AML-193 (cell line): ENCODE data around the gene SLC25A31.

ENCODE experiments used
- DNase-seq, 2 experiments: peaks; one replicate each; lab custom pipeline; 2025; lab: John Stamatoyannopoulos, UW

SLC25A31 gene

DNA sequence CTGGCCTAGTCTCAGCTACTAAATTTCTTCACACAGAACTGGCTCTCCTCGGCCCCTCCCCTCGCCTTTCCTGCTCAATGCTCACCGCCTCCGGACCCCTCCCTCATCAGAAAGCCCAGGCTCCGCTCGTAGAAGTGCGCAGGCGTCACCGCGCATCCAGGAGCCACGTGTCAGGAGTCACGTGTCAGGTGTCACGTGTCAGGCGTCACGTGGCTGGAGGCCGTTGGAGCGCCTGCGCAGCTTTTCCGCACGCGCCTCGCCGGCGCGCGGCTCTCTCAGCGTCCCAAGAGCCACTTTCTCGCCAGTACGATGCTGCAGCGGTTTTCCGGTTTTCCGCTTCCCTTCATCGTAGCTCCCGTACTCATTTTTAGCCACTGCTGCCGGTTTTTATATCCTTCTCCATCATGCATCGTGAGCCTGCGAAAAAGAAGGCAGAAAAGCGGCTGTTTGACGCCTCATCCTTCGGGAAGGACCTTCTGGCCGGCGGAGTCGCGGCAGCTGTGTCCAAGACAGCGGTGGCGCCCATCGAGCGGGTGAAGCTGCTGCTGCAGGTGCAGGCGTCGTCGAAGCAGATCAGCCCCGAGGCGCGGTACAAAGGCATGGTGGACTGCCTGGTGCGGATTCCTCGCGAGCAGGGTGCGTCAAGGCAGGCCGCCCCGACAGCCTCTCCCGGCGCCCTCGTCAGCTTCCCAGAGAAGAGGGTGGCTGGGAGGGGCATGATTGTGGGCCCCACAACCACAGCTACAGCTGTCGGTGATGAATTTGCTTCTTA is at the start of gene SLC25A31:
TSS of gene SLC25A31 (plus strand) at position 259 of the 772 bp plus-strand sequence. CDS start at position 405, 146 bp downstream.
- no peak for DNase-seq

DNA sequence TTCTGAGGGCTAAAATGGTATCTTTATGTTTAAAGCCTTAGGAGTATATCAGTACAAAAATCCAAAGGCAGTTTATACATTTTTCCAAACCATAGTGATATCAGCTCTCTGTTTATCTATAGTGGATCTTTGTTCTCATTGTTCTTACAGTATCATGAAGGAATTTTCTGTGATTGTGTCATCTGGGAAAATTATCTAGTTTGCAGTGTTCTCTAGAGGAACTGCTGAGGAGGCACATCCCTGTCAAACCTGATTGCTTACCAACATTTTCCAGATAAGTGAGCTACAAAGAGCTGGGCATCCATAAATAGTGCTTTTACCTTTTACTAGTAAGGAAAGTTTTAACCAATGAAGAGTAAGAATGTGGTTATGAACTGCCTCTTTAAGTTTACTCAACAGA is 44.9 kb upstream of the SLC25A31 start:
- DNase-seq = no peak

DNA sequence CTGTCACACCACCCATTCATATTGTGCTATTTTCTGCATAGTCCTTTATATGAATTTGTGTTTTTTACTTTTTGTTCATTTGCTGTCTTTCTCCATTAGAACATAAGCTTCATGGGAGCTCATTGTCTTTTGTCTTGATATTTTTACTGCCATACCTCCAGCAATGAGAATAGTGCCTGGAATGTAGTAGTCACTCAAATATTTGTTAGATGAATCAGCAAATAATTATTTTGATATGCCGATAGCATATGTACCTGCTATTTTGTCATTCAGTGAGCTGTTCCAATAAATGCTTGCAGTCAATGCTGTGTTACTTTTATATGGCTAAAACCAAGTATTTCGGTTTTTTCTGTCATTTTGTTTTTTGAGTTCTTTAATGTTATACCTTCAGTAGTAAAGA is 43.5 kb upstream of the SLC25A31 start:
- DNase-seq = no peak

DNA sequence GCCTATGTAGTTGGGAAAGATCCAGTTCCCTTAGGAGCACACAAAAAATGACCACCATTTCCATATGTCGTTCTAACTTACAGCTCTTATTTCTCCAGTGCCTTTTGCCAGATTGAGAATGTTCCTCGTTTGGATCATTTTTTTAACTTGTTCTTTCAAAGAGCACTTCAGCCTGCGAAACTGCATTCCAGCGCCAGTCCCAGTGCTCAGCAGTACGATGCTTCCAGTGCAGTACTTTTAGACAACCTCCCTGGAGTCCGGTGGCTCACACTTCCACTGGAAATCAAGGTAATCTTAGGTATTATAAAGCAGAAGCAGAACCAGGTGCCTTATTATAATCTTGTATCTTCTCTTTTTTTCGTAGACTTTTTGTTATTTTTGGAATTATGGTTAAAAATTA is 42.6 kb upstream of the SLC25A31 start:
- no peak for DNase-seq

DNA sequence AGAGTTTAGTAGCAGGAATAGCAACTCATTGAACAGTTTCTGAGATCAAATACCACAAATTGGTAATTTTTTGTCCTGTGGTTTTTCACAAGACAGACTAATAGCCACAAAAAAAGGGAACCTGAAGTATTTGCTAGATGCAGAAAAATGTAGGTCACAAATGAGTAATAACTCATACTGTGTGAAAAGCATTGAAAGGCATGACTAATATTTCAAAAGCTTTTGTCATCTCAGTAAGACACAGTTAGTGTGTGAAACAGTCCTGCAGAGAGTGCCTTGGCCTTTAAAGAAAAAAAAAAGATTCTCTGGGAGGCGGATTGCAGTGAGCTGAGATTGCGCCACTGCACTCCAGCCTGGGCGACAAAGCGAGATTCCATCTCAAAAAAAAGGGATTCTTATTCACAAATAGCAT is 31.4 kb upstream of the SLC25A31 start:
- DNase-seq = peak; percentile 10 to 26

DNA sequence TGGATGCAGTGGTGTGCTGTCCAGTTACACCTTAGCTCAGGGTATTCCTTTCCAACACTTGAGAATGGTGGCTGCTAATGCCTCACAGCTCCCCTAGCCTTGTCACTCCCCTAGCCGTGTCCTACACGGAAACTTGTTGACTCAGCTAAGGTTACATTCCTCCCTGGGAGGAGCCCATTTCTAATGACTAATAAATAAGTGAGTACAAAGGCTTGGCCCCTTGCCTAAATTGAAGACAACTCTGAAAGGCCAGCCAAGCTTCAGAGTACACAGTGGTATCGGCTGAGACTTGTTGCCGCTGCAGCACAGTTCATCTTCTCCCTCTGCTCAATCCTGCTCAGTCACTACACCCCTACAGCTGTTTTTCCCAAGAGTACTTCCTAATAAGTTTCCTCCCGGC is 21.2 kb upstream of the SLC25A31 start:
- DNase-seq = no peak

DNA sequence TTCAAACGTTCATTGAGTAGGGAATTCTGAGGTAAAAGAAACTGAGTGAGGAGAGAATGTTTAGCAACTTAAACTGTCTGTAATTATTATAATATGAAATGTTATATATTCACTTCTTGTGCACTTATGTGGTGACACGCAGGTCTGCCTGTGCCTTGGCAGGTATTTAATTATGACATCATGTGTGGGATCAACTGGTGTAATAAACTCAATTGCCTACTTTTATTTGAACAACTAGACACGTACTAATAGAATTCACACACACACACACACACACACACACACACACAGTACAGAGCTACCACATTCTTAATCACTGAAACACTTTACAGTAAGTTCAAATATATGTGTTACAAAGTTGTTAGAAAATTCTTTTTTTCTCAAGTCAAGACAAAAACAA is 20.7 kb upstream of the SLC25A31 start:
- no peak for DNase-seq

DNA sequence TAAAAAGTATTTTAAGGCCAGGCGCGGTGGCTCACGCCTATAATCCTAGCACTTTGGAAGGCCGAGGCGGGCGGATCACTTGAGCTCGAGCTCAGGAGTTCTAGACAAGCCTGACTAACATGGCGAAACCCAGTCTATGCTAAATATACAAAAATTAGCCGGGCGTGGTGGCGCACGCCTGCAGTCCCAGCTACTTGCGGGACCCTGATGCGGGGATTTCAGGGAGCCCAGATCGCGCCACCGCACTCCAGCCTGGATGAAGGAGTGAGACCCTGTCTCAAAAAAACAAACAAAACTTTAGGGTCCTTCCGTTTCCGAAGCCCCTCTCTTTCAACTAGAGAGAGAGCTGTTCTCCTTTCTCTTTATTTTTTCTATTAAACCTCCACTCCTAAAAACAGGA is 1.2 kb downstream of the SLC25A31 start:
- no peak for DNase-seq

DNA sequence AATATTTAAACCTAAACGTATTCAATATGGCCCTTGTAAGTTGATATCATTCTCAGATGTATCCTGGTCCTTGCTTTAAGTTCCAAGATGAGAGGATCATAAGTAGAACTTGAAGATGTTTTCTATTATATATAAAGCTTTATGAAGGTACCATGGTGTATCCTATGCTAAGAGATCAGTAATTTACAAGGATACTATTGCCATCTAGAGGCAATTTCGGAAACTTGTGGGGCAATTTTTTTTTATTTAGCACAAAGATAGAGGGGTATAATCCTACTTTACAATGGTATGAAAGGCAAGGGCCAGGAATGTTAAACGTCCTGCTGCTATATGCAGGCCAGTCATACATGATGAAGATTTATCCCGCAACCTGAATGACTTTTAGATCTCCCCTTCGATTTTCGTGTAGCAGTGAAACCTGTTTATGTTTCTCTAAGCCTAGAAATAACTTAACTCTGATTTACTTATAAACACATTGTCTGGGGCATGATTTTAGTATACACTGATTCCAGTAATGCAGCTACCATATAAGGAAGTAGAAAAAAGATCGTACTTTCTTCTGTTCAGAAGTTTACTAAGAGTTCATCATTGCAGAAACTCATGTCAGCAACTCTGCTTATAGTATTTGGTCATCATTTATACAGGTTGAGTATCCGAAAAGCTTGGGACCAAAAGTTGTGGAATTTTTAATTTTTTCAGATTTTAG is 2.6 kb downstream of the SLC25A31 start:
- peak; percentile 38 to 50 for DNase-seq

DNA sequence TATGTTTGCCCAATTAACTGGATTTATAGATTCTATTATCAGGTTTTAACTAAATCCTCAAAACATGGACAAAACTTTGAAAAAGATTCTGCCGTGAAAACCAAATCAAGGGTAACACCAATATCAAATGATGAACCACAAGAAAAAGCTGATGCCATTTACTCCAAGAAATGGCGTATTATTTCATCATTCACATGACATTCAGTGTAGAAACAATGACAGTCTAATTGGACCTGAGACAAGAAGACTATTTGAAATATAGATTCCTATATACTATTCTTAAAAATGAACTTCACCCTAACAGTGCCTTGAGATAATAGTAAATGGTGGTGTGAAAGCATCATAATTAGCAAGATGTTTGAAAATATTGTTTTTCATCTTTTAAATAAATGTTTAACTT is 4.8 kb downstream of the SLC25A31 start:
- DNase-seq = no peak

DNA sequence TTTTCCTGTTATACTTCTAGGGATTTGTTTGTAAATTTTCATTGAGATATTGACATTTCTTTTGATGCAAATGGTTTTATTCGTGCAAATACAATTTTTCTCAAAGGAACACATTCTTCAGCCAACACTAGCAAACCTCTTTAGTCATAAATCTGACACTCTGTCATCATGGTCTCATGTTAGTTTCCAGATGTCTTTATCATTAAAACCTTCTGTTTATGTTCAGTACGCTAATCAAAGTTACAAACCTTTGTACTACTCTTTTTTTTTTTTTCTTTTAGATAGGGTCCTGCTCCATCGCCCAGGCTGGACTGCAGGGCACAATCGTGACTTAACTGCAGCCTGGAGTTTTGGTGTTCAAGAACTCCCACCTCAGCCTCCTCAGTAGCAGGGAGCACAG is 7.1 kb downstream of the SLC25A31 start:
- no peak for DNase-seq

DNA sequence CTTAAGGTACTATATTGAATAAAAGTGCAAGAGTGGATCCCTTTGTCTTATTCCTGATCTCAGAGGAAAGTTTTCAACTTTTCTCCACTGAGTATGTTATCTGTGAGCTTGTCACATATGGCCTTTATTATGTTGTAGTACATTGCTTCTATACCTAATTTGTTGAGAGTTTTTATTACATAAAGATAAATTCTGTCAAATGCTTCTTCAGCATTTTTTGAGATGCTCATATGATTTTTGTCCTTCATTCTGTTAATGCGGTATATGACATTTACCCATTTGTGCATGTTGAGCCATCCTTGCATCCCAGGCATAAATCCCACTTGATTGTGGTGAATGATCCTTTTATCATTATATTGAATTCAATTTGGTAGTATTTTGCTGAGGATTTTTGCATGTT is 11.0 kb downstream of the SLC25A31 start:
- DNase-seq = no peak

DNA sequence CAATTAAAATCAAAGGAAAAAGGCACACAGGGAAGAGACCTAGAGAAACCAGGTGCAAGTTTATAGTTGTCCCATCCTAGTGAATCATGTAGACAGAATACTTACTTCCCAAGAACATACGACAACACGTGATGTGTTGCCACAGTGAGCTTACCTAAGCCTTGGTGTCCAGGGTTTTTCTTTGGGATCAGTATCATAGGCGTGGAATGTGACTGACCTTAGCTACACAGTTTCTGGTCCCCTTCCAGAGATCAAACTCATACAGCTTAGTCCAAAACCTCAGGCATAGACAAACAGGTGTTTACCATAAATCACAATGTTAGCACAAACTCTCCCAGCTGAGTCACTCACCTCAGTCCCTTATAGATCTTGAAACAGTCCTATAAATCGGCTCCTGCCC is 17.7 kb downstream of the SLC25A31 start:
- DNase-seq = no peak

DNA sequence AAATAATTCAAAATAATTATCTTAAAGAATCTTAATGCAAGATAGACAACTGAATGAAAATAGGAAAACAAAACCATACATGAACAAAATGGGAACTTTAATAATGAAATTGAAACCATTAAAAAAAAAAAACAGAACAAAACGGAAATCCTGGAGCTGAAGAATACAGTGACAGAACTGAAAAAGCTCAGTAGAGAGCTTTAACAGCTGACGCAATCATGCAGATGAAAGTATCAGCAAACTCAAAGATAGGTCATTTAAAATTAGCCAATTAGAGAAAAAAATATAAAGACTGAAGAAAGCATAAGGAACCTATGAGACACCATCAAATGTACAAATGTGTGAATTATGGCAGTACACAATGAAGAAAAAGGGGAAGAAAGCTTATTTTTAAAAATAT is 18.8 kb downstream of the SLC25A31 start:
- DNase-seq = no peak

DNA sequence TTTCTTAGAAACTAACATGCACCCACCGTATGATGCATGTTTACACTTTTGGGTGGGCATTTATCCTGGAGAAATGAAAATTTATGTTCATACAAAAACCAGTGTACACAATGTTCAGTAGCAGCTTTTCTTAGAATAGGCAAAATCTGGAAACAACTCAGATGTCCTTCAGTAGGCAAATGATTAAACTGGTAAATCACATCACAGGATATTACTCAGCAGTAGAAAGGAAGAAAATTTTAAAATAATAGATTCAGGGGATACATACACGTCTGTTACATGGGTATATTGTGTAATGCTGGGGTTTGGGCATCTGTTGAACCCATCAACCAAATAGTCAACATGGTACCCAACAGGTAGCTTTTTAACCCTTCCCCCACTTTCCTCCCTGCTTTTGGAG is 26.7 kb downstream of the SLC25A31 start:
- DNase-seq = no peak

DNA sequence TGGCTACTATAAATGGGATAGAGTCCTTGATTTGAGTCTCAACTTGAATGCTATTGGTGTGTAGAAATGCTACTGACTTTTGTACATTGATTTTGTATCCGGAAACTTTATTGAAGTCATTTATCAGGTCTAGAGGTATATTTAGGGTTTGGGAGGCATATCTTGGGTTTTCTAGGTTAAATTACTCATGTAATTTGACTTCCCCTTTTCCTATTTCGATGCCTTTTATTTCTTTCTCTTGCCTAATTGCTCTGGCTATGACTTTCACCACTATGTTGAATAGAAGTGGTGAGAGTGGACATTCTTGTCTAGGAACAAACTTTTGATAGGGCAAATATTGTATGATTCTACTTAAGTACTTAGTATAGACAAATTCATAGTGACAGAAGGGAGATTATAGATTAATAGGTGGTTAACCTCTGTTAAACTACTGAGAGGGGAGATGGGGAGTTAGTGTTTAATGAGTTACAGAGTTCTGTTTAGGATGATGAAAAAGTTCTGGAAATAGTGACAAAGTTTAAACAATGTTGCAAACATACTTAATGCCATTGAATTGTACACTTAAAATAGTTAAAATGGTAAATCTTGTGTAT is 29.1 kb downstream of the SLC25A31 start:
- DNase-seq = no peak

DNA sequence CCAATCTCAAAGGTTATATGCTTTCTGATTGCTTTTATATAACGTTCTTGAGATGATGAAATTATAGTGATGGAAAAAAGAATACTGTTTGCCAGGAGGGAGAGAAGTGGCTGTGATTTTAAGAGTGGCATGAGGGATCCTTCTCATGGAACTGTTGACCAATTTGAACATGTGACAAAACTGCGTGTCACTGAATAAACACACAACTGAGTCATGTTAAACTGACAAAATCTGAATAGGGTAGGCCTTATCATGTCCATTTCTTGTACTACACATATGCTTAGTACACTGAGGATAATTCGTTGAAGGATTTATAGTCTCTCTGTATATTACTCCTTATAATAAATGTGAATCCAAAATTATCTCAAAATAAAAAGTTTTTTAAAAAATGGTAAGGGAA is 29.7 kb downstream of the SLC25A31 start:
- DNase-seq = no peak

DNA sequence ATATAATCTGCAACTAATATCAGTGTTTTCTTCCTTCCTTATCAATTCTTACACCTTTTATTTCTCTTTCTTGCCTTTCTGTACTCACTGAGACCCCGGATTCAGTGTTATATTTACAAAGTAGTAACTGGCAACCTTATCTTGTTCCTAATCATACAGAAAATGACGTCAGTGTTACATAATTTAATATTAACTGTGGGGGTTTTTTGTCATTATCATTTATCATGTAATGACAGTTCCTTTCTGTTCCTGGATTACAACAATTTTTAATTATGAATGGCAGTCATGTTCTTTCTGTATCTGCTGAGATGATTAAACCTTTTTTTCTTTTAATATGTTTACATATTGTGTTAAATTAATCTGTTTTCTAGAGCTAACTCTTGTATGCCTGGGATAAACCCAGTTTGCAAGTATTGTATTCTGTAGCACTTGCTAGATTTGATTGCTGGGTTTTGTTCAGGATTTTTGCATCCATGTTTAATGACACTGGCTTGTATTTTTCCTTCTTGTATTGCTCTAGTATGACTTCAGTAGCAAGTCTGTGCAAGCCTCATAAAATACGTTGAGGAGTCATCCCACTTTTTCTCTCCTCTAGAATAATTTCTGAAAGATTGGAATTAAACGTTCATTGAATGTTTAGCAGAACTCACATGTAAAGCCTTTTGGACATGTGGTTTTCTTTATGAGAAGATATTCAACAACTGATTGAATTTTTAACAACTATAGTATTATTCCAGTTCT is 41.5 kb downstream of the SLC25A31 start:
- no peak for DNase-seq

DNA sequence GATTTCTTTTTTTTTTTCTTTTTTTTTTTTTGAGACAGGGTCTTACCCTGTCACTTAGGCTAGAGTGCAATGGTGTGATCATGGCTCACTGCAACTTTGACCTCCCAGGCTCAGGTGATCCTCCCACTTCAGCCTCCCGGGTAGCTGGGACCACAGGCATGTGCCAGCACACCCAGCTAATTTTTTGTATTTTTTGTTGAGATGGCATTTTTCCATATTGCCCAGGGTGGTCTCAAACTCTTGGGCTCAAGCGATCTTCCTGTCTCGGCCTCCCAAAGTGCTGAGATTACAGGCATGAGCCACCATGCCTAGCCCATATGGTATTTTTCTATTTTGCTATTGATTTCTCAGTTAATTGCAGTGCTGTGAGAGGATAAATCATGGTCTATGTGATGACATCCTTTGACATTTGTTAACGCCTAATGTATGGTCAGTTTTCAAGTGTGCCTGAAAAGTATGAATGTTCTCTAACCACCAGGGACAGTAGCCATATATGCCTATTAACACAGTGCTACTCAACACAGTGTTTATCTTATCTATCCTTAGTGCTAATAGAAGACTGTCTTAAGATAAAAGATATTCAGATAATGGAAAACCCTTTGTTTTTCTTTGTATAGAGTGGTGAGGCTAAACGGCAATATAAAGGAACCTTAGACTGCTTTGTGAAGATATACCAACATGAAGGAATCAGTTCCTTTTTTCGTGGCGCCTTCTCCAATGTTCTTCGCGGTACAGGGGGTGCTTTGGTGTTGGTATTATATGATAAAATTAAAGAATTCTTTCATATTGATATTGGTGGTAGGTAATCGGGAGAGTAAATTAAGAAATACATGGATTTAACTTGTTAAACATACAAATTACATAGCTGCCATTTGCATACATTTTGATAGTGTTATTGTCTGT is 42.8 kb downstream of the SLC25A31 start:
- no peak for DNase-seq

DNA sequence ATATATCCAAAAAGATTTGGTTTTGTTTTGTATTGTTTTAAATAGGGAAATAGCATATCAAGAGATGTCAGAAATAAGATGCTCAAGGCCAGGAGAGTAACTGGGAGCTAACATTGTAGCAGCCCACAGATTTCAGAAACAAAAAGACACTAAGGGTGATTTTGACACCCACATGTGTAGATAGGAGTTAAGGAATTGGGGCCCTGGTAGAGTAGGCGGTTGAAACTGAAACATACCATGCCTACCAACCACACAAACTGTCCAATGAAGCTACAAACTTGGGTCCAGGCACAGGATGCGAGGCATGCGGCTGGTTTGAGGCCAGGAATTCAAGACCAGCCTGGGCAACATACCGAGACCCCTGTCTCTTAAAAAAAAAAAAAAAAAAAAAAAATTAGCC is 45.6 kb downstream of the SLC25A31 start:
- DNase-seq = no peak

DNA sequence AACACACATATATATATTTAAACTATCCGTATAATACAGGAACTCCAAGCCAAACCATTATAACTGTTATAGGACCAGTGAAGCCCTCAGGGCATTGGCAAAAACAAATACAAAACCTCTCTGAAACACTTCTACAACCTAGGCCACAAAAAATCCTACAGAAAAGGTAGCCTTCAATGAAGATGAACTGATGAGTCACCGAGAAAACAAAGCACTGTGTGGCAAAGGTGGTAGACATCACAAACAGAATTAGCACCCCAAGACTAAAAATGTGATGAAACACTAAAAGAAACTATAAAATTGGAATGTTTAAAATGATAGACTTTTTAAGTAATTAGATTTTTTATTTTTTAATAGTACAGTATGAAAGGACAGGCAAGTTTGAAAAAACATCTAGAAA is 46.4 kb downstream of the SLC25A31 start:
- no peak for DNase-seq

DNA sequence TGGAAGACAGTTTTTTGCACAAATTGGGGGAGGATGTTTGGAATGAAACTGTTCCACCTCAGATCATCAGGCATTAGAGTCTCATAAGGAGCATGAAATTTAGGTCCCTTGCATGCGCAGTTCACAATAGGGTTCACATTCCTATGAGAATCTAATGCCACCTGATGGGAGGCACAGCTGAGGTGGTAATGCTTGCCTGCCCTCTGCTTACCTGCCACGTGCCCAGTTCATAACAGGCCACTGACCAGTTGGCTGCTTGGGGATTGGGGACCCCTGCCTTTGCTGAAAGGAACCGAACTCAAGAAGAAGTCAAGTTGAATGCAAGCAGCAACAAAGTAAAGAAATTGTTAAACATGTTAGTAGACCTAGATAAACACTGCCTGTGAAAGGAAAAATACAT is 47.3 kb downstream of the SLC25A31 start:
- no peak for DNase-seq
